B cell (primary cell): ENCODE data around the gene POU5F1. TPM values are rescaled to one million over a fixed set of nuclear protein-coding genes. Genes with fewer than 3 reads are reported as not detected.

ENCODE experiments used
- ATAC-seq: fragments of 200-7000 bp; cut with Tn5 transposase; one replicate; pipeline ENCODE4 v1.10.0; 2021; ENCODE audit warnings: low read depth, mild to moderate bottlenecking, moderate number of reproducible peaks, moderate library complexity
- CTCF ChIA-PET: fragments of 350-600 bp; sonication (Branson Sonifier 250); formaldehyde crosslinking; loops from one replicate; lab custom pipeline; 2021; ENCODE audit warnings: antibody characterized with exemption, inconsistent platforms; lab: Charles Lee
- POLR2A ChIA-PET: fragments of 350-600 bp; sonication (Branson Sonifier 250); formaldehyde crosslinking; loops from one replicate; lab custom pipeline; 2021; ENCODE audit warnings: antibody characterized with exemption; lab: Charles Lee
- DNase-seq: peaks from one replicate; pipeline ENCODE4 v3.0.0; 2013
- H2AFZ ChIP-seq: 2 replicates; pipeline ENCODE4 v1.6.1; 2012; ENCODE audit warnings: mild to moderate bottlenecking, low read depth, low read length; ENCODE audit not compliant: insufficient read depth, poor library complexity, severe bottlenecking
- H3K27ac ChIP-seq, 2 donors: 1 replicate in 1 of 2; 2 replicates in 1 of 2; pipeline ENCODE4 v1.5.1; 2012 to 2013; ENCODE audit warnings: low read length in 2 of 2, mild to moderate bottlenecking in 2 of 2, moderate library complexity in 1 of 2
- H3K27me3 ChIP-seq, 4 experiments: fragments of 200-600 bp in 1 of 4; sonication (generic) in 1 of 4; replicated peaks in 1 of 4; 1 replicate in 2 of 4; 2 replicates in 2 of 4; pipeline versions ENCODE4 v1.6.1 to v1.7.0; 2013 to 2016; ENCODE audit warnings: low read length in 3 of 4, mild to moderate bottlenecking in 2 of 4, mixed read lengths in 1 of 4, moderate library complexity in 1 of 4; ENCODE audit not compliant: insufficient read depth in 4 of 4, control insufficient read depth in 3 of 4; ENCODE audit errors: control extremely low read depth in 1 of 4
- H3K36me3 ChIP-seq, 2 experiments: replicated peaks in 1 of 2; 1 replicate in 1 of 2; 2 replicates in 1 of 2; pipeline versions ENCODE4 v1.6.1 to v1.7.1; 2013; ENCODE audit warnings: low read length in 1 of 2; ENCODE audit not compliant: insufficient read depth in 2 of 2, control insufficient read depth in 1 of 2; ENCODE audit errors: control extremely low read depth in 1 of 2, extremely low read depth in 1 of 2
- H3K4me1 ChIP-seq, 2 donors: fragments of 200-600 bp in 1 of 2; sonication (generic) in 1 of 2; 1 replicate in 1 of 2; 2 replicates in 1 of 2; pipeline versions ENCODE4 v1.5.1 to v1.6.1; 2013 to 2017; ENCODE audit warnings: low read length in 2 of 2; ENCODE audit not compliant: control insufficient read depth in 2 of 2, insufficient read depth in 2 of 2
- H3K4me2 ChIP-seq: replicated peaks from 2 replicates; pipeline ENCODE3; 2012; ENCODE audit warnings: mild to moderate bottlenecking, low read depth, low read length; ENCODE audit not compliant: poor library complexity, severe bottlenecking
- H3K4me3 ChIP-seq, 5 experiments: fragments of 200-600 bp in 1 of 5; sonication (generic) in 1 of 5; 1 replicate in 3 of 5; 2 replicates in 2 of 5; pipeline versions ENCODE4 v1.5.1 to v1.7.0; 2011 to 2016; ENCODE audit warnings: low read length in 4 of 5, mild to moderate bottlenecking in 4 of 5, low read depth in 2 of 5, control low read depth in 1 of 5, moderate library complexity in 1 of 5; ENCODE audit not compliant: insufficient read depth in 1 of 5; ENCODE audit errors: control extremely low read depth in 1 of 5, extremely low read depth in 1 of 5
- H3K79me2 ChIP-seq: fragments of 200-600 bp; sonication (generic); one replicate; pipeline ENCODE4 v1.6.0; 2016; ENCODE audit warnings: low read length; ENCODE audit not compliant: control insufficient read depth, insufficient read depth
- H3K9ac ChIP-seq: fragments of 200-600 bp; sonication (generic); 2 replicates; pipeline ENCODE4 v1.6.1; 2017; ENCODE audit warnings: mild to moderate bottlenecking, low read length, moderate library complexity
- H3K9me3 ChIP-seq, 3 donors: one replicate each; pipeline versions ENCODE4 v1.6.1 to v1.7.1; 2013; ENCODE audit warnings: low read length in 2 of 3; ENCODE audit not compliant: control insufficient read depth in 2 of 3, insufficient read depth in 1 of 3; ENCODE audit errors: control extremely low read depth in 1 of 3
- H4K20me1 ChIP-seq: 2 replicates; pipeline ENCODE4 v1.6.0; 2012; ENCODE audit warnings: mild to moderate bottlenecking, low read length; ENCODE audit not compliant: insufficient read depth, control insufficient read depth, poor library complexity, severe bottlenecking
- H3K27ac Mint-ChIP-seq: one replicate; pipeline ENCODE4 v1.8.0; 2021; ENCODE audit warnings: mixed read lengths
- H3K27me3 Mint-ChIP-seq: one replicate; pipeline ENCODE4 v1.8.0; 2021; ENCODE audit warnings: mixed read lengths
- H3K4me1 Mint-ChIP-seq: one replicate; pipeline ENCODE4 v1.8.0; 2021; ENCODE audit warnings: mixed read lengths
- H3K4me3 Mint-ChIP-seq: one replicate; pipeline ENCODE4 v1.8.0; 2021; ENCODE audit warnings: mixed read lengths
- H3K9me3 Mint-ChIP-seq: one replicate; pipeline ENCODE4 v1.8.0; 2022; ENCODE audit warnings: mixed read lengths; ENCODE audit not compliant: insufficient read depth
- EZH2 ChIP-seq: IDR thresholded peaks from 2 replicates; pipeline ENCODE4 v1.6.1; 2012; ENCODE audit warnings: borderline replicate concordance, low read depth, mild to moderate bottlenecking, moderate library complexity, low read length; ENCODE audit not compliant: insufficient read depth, poor library complexity, severe bottlenecking
- WGBS: methylation state at CpG from one replicate; pipeline ENCODE4 v1.1.5; 2013; ENCODE audit warnings: missing lambda C conversion rate; ENCODE audit not compliant: insufficient coverage; 5-methylcytosine and 5-hydroxymethylcytosine counted together
- intact Hi-C: fragments of 100-400 bp; cut with micrococcal nuclease; formaldehyde crosslinking; loops from one replicate; pipeline ENCODE4 v1.10.0; 2022
- polyA plus RNA-seq: library from polyadenylated mRNA; depleted of rRNA; stranded (reverse); fragments of >200 nt; gene quantifications from 2 replicates; pipeline ENCODE4 v1.2.3, GENCODE V29; 2012
- total RNA-seq, 2 donors: library from RNA; stranded (reverse); fragments of 120-200 nt in 1 of 2; gene quantifications; 1 replicate in 1 of 2; 2 replicates in 1 of 2; pipeline versions ENCODE4 v1.2.3 to v1.2.4, GENCODE V29; 2013 to 2022
- TF ChIP-seq, protein P1 (sequence below): fragments of 200-600 bp; IDR thresholded peaks from one replicate; pipeline ENCODE4 v1.8.0; 2022; ENCODE audit warnings: antibody characterized with exemption, mild to moderate bottlenecking

POU5F1 gene
- total and polyA plus RNA-seq, 2 donors (not counting 1 experiment from before 2014, with no cell fraction given): 0.76 to 0.88 TPM

DNA sequence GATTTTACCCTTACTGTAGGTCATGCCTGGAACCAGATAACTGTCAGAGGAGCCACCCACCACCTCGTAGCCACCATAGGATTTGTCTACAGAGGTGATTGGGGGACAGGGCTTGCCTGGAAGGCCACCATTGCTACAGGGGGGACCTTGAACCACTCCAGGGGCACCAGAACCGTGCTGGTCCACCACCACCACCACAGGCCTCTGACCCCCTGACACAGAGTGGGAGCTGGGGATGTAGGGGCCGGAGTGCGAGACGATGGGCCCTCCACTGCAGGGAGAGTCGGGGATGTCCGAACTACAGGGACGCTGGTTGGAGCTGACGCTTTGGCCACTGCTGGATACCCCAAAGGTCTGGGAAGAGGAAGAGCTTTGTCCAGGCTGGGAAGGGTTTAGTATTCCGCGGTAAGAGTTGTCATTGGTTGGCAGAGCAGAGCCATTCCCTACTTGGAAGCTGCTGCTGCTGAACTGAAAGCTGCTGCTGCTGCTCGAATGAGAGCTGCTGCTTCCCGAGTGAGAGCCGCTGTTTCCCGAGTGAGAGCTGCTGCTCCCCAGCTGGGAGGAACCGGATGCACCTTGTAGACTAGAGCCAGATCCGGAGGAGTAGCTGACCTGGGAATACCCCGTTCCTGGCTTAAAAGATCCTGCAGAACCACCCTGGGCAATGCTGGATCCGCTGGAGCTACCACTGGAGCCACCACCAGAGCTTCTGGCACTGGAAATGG is 53.7 kb downstream of the POU5F1 start:
- Histone ChIP-seq H3K27me3 (peaks cover 0 to 4% (median 1%) of the 10 kb centered on the region in 4 experiments), H3K27ac (no peak overlapping the region), H3K9me3 (no peaks in the 10 kb centered on the region), H3K4me1 (peaks cover 0 to 6% of the 10 kb centered on the region in 2 donors), H3K79me2 (no peaks in the 10 kb centered on the region), H3K4me3 (no peak overlapping the region), H4K20me1 (no peaks in the 10 kb centered on the region), H2AFZ (no peak overlapping the region), H3K36me3 (no peaks in the 10 kb centered on the region), H3K4me2 (no peak overlapping the region), H3K9ac (no peak overlapping the region)
- Mint-ChIP-seq H3K27me3 (peaks cover 35% of the 10 kb centered on the region), H3K9me3 (no peaks in the 10 kb centered on the region), H3K4me3 (no peak overlapping the region), H3K4me1 (peaks cover 5% of the 10 kb centered on the region), H3K27ac (no peak overlapping the region)
- CTCF ChIA-PET: interaction anchor here (0.6 to 2.5 kb wide), 6 partner anchors 10 to 294 kb away, joined by 4 to 9 read pairs (median 5); no protein-coding TSS in a partner anchor
- POLR2A ChIA-PET: no interaction called here
- no peak for ATAC-seq
- intact Hi-C loops: no loop called here
- DNase-seq: no peak
- TF ChIP-seq, protein P1, sequence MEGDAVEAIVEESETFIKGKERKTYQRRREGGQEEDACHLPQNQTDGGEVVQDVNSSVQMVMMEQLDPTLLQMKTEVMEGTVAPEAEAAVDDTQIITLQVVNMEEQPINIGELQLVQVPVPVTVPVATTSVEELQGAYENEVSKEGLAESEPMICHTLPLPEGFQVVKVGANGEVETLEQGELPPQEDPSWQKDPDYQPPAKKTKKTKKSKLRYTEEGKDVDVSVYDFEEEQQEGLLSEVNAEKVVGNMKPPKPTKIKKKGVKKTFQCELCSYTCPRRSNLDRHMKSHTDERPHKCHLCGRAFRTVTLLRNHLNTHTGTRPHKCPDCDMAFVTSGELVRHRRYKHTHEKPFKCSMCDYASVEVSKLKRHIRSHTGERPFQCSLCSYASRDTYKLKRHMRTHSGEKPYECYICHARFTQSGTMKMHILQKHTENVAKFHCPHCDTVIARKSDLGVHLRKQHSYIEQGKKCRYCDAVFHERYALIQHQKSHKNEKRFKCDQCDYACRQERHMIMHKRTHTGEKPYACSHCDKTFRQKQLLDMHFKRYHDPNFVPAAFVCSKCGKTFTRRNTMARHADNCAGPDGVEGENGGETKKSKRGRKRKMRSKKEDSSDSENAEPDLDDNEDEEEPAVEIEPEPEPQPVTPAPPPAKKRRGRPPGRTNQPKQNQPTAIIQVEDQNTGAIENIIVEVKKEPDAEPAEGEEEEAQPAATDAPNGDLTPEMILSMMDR: no peak
- no peak for TF ChIP-seq EZH2
- 92% methylated on average over 17 of the region's 19 CpGs for WGBS

- no peaks in the 10 kb centered on the region for H3K79me2 ChIP-seq
- peaks cover 0 to 6% of the 10 kb centered on the region in 2 donors for H3K4me1 ChIP-seq
- no peak overlapping the region for H3K27ac ChIP-seq
- Mint-ChIP-seq H3K27me3 (peaks cover 33% of the 10 kb centered on the region), H3K4me3 (no peak overlapping the region), H3K27ac (no peak overlapping the region), H3K4me1 (peaks cover 5% of the 10 kb centered on the region), H3K9me3 (no peaks in the 10 kb centered on the region)
- no peaks in the 10 kb centered on the region for H4K20me1 ChIP-seq
- WGBS: 85% methylated on average over 10 of the region's 12 CpGs
- H3K9ac ChIP-seq: no peak overlapping the region
- H3K36me3 ChIP-seq: no peaks in the 10 kb centered on the region
- intact Hi-C loops: no loop called here
- H3K9me3 ChIP-seq: no peaks in the 10 kb centered on the region
- TF ChIP-seq, protein P1: no peak
- no peak for TF ChIP-seq EZH2
- CTCF ChIA-PET: interaction anchor here (0.6 to 2.5 kb wide), 6 partner anchors 10 to 293 kb away, joined by 4 to 9 read pairs (median 5); no protein-coding TSS in a partner anchor
- ATAC-seq (no peak), DNase-seq (no peak)
- H3K4me3 ChIP-seq: no peak overlapping the region
- peaks cover 0 to 3% (median 0%) of the 10 kb centered on the region in 4 experiments for H3K27me3 ChIP-seq
- H3K4me2 ChIP-seq: no peak overlapping the region
- POLR2A ChIA-PET: no interaction called here
- H2AFZ ChIP-seq: no peak overlapping the region
Measured at GRCh38 chr6:31115941-31116560, 54.4 kb downstream of the POU5F1 start.
